Fibroblast of lung (primary cell): Measurements from ENCODE around the gene RBM20. TPM values are rescaled to one million over a fixed set of nuclear protein-coding genes. Genes with fewer than 3 reads are reported as not detected.

Source experiments
- DNase-seq, 2 donors: peaks; one replicate each; pipeline versions ENCODE4 v3.0.0 to v3.0.0-alpha.2; 2010; ENCODE audit warnings: low read depth in 2 of 2
- H2AFZ ChIP-seq: 2 replicates; pipeline ENCODE4 v1.5.1; 2012; ENCODE audit warnings: low read length, control low read depth, inconsistent platforms
- H3K27ac ChIP-seq: 2 replicates; pipeline ENCODE4 v1.5.1; 2011; ENCODE audit warnings: low read length, control low read depth; ENCODE audit not compliant: insufficient read depth
- H3K27me3 ChIP-seq: 2 replicates; pipeline ENCODE4 v1.5.1; 2011; ENCODE audit warnings: mild to moderate bottlenecking, low read length; ENCODE audit not compliant: control insufficient read depth, insufficient read depth
- H3K36me3 ChIP-seq: 2 replicates; pipeline ENCODE4 v1.5.1; 2011; ENCODE audit warnings: low read length; ENCODE audit not compliant: control insufficient read depth, insufficient read depth
- H3K4me1 ChIP-seq: 2 replicates; pipeline ENCODE4 v1.5.1; 2011; ENCODE audit warnings: low read length; ENCODE audit not compliant: control insufficient read depth, insufficient read depth; ENCODE audit errors: extremely low read depth
- H3K4me2 ChIP-seq: 2 replicates; pipeline ENCODE4 v1.5.1; 2011; ENCODE audit warnings: low read length, control low read depth; ENCODE audit not compliant: insufficient read depth; ENCODE audit errors: extremely low read depth
- H3K4me3 ChIP-seq, 4 experiments: fragments of 200-600 bp in 1 of 4; sonication (generic) in 1 of 4; replicated peaks in 1 of 4; 2 replicates each; pipeline ENCODE4 v1.5.1; 2011 to 2016; ENCODE audit warnings: low read length in 4 of 4, low read depth in 3 of 4, mild to moderate bottlenecking in 3 of 4, control low read depth in 2 of 4, inconsistent platforms in 1 of 4, mixed read lengths in 1 of 4; ENCODE audit not compliant: insufficient read depth in 1 of 4; ENCODE audit errors: control extremely low read depth in 1 of 4
- H3K79me2 ChIP-seq: 2 replicates; pipeline ENCODE4 v1.5.1; 2012; ENCODE audit warnings: mild to moderate bottlenecking, low read length, inconsistent platforms; ENCODE audit not compliant: control insufficient read depth, insufficient read depth
- H3K9ac ChIP-seq: 2 replicates; pipeline ENCODE4 v1.5.1; 2011; ENCODE audit warnings: mild to moderate bottlenecking, low read length, control low read depth; ENCODE audit not compliant: insufficient read depth
- H3K9me3 ChIP-seq: 2 replicates; pipeline ENCODE4 v1.5.1; 2012; ENCODE audit warnings: low read depth, low read length; ENCODE audit not compliant: control insufficient read depth, insufficient read depth
- H4K20me1 ChIP-seq: 2 replicates; pipeline ENCODE4 v1.5.1; 2011; ENCODE audit warnings: low read length; ENCODE audit not compliant: control insufficient read depth, insufficient read depth; ENCODE audit errors: extremely low read depth
- EZH2 ChIP-seq: IDR thresholded peaks from 2 replicates; pipeline ENCODE4 v1.5.1; 2012; ENCODE audit warnings: low read length, control low read depth, mild to moderate bottlenecking; ENCODE audit errors: missing control alignments
- polyA plus RNA-seq, 2 donors: library from polyadenylated mRNA; depleted of rRNA in 1 of 2; stranded (reverse) in 1 of 2; unstranded in 1 of 2; fragments of >200 nt; gene quantifications; 2 replicates each; pipeline ENCODE4 v1.2.1, GENCODE V29; 2011 to 2012; ENCODE audit warnings: missing spikeins in 1 of 2
- total RNA-seq: library from RNA; depleted of rRNA; stranded (reverse); fragments of >200 nt; gene quantifications from 2 replicates; pipeline ENCODE4 v1.2.1, GENCODE V29; 2014
- TF ChIP-seq, protein P1 (sequence below), 2 donors: IDR thresholded peaks in 1 of 2; conservative IDR thresholded peaks in 1 of 2; 1 replicate in 1 of 2; 2 replicates in 1 of 2; pipeline ENCODE4 v1.5.1; 2011 to 2012; ENCODE audit warnings: low read length in 2 of 2, control low read depth in 1 of 2, inconsistent platforms in 1 of 2, low read depth in 1 of 2, mild to moderate bottlenecking in 1 of 2

RBM20 gene
- total and polyA plus RNA-seq, 2 donors (not counting 1 experiment from before 2014, with no cell fraction given) = under 0.01 to 0.05 TPM

DNA sequence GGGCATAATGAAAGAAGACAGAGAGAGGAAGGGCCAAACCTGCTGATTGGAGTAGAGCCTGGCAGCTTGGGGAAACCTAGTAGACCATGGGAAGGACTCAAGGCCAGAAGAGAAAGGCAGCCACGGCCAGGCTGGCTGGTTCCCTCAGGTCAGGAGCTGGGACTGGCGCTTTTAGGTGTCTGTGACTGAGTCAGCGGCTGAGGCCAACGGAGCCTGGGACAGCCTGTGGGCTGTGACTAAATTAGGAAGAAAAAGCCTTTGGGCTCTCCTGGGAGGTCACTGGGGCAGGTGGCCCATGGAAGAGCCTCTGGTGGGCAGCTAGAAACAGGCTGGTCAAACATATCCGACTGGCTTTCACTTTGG, 118.7 kb downstream of the RBM20 start:
- Histone ChIP-seq H3K27ac (no peak overlapping the region), H4K20me1 (no peaks in the 10 kb centered on the region), H3K27me3 (no peaks in the 10 kb centered on the region), H3K4me1 (no peaks in the 10 kb centered on the region), H3K4me2 (no peak overlapping the region), H3K9ac (no peak overlapping the region), H3K4me3 (no peak overlapping the region), H3K36me3 (no peaks in the 10 kb centered on the region), H2AFZ (no peak overlapping the region), H3K79me2 (no peaks in the 10 kb centered on the region), H3K9me3 (no peaks in the 10 kb centered on the region)
- TF ChIP-seq, protein P1, sequence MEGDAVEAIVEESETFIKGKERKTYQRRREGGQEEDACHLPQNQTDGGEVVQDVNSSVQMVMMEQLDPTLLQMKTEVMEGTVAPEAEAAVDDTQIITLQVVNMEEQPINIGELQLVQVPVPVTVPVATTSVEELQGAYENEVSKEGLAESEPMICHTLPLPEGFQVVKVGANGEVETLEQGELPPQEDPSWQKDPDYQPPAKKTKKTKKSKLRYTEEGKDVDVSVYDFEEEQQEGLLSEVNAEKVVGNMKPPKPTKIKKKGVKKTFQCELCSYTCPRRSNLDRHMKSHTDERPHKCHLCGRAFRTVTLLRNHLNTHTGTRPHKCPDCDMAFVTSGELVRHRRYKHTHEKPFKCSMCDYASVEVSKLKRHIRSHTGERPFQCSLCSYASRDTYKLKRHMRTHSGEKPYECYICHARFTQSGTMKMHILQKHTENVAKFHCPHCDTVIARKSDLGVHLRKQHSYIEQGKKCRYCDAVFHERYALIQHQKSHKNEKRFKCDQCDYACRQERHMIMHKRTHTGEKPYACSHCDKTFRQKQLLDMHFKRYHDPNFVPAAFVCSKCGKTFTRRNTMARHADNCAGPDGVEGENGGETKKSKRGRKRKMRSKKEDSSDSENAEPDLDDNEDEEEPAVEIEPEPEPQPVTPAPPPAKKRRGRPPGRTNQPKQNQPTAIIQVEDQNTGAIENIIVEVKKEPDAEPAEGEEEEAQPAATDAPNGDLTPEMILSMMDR (conservative IDR thresholded peaks at IDR 0.05 in 1 of 2, IDR thresholded peaks at IDR 0.05 in 1 of 2; ENCODE audit: low read depth in 1 of 2, low read length in 2 of 2) = no peak
- TF ChIP-seq EZH2 = no peak
- no peak for DNase-seq

DNA sequence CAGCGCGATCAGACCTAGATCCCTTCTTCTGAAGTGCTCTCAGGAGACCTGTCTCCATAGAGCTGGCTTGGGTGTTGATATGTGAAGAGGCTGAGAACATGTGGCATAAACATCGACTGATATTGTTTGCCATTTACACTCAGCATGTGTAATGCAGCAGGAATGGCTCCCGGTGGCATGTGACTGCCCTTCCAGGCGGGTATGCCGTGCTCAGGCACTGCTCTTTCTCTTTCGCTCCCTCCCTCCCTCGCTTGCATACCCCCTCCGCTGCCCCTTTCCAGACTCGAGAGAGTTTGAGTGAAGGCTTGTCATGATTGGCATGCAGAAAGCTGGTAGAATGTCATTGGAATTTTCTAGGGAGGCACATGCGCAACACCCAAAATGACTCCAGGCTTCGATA, 120.2 kb downstream of the RBM20 start:
- Histone ChIP-seq H3K27me3 (no peaks in the 10 kb centered on the region), H3K4me2 (no peak overlapping the region), H3K4me3 (no peak overlapping the region), H3K79me2 (no peaks in the 10 kb centered on the region), H3K9me3 (no peaks in the 10 kb centered on the region), H2AFZ (no peak overlapping the region), H3K9ac (no peak overlapping the region), H3K36me3 (no peaks in the 10 kb centered on the region), H4K20me1 (no peaks in the 10 kb centered on the region), H3K27ac (no peak overlapping the region), H3K4me1 (no peaks in the 10 kb centered on the region)
- no peak for DNase-seq
- TF ChIP-seq, protein P1 (conservative IDR thresholded peaks at IDR 0.05 in 1 of 2, IDR thresholded peaks at IDR 0.05 in 1 of 2; ENCODE audit: low read depth in 1 of 2, low read length in 2 of 2) = no peak
- TF ChIP-seq EZH2 = no peak

DNA sequence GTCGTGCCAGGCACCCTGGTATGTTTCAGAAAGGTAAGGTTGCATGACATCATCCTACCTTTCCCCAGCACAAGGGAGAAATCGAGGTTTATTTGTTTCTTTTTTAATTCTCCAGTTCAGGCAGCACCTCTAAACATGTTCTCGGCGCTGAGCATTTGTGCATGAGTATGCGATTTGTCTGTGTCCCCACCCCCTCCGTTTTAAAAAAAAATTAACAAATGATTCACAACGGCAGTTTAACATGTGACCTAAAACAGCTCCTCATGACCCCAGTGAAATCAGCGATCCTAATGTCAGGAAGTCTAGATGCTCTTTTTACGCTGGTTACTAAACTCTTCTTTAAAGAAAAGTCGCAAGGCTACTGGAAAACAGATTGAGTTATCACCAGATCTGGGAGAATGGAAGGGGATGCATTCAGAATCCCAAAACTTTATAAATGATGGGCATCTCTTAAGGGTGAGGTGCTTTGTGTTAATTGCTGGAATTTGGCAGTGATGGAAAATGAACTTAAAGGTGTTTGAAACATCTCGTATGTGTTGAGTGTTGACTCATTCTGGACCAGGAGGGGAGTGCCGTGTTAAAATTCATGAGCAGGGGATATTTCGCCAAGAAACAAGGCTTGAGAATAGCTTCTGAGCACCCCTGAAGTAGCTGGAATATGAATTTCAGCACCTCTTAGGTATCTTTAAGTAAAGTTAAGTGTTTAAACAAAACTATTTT, 120.8 kb downstream of the RBM20 start:
- Histone ChIP-seq H3K9me3 (no peaks in the 10 kb centered on the region), H3K4me3 (no peak overlapping the region), H3K4me2 (no peak overlapping the region), H3K36me3 (no peaks in the 10 kb centered on the region), H3K79me2 (no peaks in the 10 kb centered on the region), H2AFZ (no peak overlapping the region), H3K27ac (no peak overlapping the region), H3K27me3 (peaks cover under 1% of the 10 kb centered on the region), H3K4me1 (no peaks in the 10 kb centered on the region), H3K9ac (no peak overlapping the region), H4K20me1 (no peaks in the 10 kb centered on the region)
- TF ChIP-seq, protein P1 (conservative IDR thresholded peaks at IDR 0.05 in 1 of 2, IDR thresholded peaks at IDR 0.05 in 1 of 2; ENCODE audit: low read depth in 1 of 2, low read length in 2 of 2) = no peak
- TF ChIP-seq EZH2 = no peak
- DNase-seq = no peak
